Type B pancreatic cell (in vitro differentiated cells): ENCODE measurements around the gene BRD4. TPM values are rescaled to one million over a fixed set of nuclear protein-coding genes. Genes with fewer than 3 reads are reported as not detected.

Experiments used
- DNase-seq: peaks from one replicate; pipeline ENCODE4 v3.0.0; 2021; ENCODE audit warnings: mixed read lengths; ENCODE audit not compliant: unreplicated experiment; ENCODE audit errors: extremely low spot score
- H3K27ac Mint-ChIP-seq: 2 replicates; pipeline ENCODE4 v1.8.0; 2021; ENCODE audit warnings: mild to moderate bottlenecking, mixed read lengths
- H3K27me3 Mint-ChIP-seq: 2 replicates; pipeline ENCODE4 v1.8.0; 2021; ENCODE audit warnings: mixed read lengths
- H3K36me3 Mint-ChIP-seq: 2 replicates; pipeline ENCODE4 v1.8.0; 2021; ENCODE audit warnings: mixed read lengths
- H3K4me1 Mint-ChIP-seq: one replicate; pipeline ENCODE4 v1.8.0; 2021; ENCODE audit warnings: mixed read lengths; ENCODE audit not compliant: unreplicated experiment
- H3K4me3 Mint-ChIP-seq: 2 replicates; pipeline ENCODE4 v1.8.0; 2021; ENCODE audit warnings: mild to moderate bottlenecking, mixed read lengths
- H3K9me3 Mint-ChIP-seq: 2 replicates; pipeline ENCODE4 v1.8.0; 2021; ENCODE audit warnings: mixed read lengths
- total RNA-seq: library from RNA; stranded (reverse); gene quantifications from 2 replicates; pipeline ENCODE4 v1.2.1, GENCODE V29; 2021; ENCODE audit warnings: low replicate concordance
- TF ChIP-seq, protein P1 (sequence below): fragments of 200-600 bp; sonication (generic); conservative IDR thresholded peaks from 2 replicates; pipeline ENCODE4 v1.5.0; 2021; ENCODE audit warnings: antibody characterized with exemption, mild to moderate bottlenecking

Gene BRD4
- total RNA-seq, 1 donor from 2014 or later = 123 TPM

DNA sequence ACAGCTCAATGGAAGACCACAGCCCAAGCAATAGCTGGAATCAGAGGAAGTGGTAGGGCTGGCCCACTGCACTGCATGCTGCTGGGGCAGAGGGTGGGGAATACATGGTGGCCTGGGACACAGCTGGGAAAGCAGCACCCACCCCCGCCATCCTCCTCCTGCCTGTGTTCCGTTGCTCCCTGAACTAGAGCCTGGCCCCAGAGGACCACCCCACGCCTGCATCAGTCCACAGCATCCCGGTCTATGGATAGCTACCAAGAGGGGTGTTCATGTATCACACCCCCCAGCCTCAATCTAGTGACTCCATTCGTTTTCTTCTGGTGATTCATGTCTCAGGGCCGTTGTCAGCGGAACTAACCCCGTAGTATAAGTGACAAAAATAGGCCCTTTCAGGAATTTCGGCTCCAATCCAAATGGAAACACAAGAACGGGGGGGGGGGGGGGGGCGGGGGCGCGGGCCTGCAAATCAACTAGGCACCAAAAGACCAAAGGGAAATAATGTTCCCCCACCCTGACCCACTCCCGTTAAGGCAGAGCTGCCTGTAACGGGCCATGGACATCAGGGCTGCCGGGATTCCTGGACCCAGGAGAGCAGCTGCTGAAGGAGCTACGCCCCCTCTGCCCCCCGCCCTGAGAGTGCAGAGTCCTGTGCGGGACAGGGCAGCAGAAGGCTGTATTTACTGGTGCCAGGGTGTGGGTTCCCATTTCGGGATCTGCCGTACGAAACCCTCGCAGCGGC, 81.2 kb downstream of the BRD4 start:
- H3K4me1 Mint-ChIP-seq = peaks cover 9% of the 10 kb centered on the region
- TF ChIP-seq, protein P1, sequence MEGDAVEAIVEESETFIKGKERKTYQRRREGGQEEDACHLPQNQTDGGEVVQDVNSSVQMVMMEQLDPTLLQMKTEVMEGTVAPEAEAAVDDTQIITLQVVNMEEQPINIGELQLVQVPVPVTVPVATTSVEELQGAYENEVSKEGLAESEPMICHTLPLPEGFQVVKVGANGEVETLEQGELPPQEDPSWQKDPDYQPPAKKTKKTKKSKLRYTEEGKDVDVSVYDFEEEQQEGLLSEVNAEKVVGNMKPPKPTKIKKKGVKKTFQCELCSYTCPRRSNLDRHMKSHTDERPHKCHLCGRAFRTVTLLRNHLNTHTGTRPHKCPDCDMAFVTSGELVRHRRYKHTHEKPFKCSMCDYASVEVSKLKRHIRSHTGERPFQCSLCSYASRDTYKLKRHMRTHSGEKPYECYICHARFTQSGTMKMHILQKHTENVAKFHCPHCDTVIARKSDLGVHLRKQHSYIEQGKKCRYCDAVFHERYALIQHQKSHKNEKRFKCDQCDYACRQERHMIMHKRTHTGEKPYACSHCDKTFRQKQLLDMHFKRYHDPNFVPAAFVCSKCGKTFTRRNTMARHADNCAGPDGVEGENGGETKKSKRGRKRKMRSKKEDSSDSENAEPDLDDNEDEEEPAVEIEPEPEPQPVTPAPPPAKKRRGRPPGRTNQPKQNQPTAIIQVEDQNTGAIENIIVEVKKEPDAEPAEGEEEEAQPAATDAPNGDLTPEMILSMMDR = no peak
- DNase-seq = no peak
- H3K9me3 Mint-ChIP-seq = no peaks in the 10 kb centered on the region
- H3K27me3 Mint-ChIP-seq = no peaks in the 10 kb centered on the region
- H3K27ac Mint-ChIP-seq = peak overlapping the region; percentile 73
- H3K4me3 Mint-ChIP-seq = no peak overlapping the region
- peaks cover 14% of the 10 kb centered on the region for H3K36me3 Mint-ChIP-seq

DNA sequence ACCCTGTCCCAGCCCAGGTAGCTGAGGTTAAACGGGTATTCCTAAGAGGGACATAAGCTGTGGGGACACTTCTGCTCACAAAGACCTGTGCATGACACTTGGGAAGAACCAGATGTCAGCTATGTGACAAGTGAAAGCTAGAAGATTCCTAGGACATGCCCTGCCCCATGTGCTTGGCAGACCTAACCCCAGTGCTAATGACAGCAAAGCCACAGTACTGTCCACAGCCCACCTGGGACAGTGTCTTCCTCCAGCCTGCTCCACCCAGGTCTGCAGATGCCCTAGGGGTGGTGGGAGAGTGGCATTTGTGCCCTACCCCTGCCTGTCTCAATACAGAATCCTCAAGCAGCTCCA, 81.7 kb downstream of the BRD4 start:
- Mint-ChIP-seq H3K27ac (peak overlapping the region; percentile 73), H3K36me3 (peaks cover 14% of the 10 kb centered on the region), H3K4me1 (peaks cover 9% of the 10 kb centered on the region)

DNA sequence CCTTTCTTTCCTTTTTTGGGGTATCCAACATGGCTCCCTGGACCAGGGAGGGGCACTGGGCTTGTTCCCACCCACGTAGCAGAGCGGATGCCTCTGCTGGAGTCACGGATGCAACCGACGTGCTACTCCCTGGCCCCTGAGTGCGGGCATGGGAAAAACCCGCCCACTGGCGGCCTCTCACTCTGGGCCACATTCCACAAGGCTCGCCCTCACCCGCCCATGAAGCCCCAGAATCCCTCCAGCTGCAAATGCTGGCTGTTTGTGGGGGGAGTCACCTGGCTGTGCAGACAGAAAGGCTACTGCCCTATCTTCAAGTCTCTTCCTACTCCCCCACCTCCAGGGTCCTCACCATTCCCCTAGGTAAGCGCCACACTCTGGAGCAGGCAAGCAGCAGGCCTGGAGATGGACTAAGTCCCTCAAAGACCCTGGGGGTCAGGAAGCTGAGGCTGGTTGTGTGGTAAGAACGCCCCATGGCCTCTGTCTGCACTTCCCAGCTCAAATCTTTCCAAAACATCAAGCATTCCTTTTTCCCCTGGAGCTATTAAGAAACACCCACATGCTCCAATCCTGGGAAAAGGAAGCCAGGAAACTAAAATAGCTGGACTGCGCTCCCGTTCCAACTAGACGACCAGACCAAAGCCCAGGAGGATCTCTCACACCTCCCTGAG, 82.2 kb downstream of the BRD4 start:
- peak overlapping the region; percentile 73 for H3K27ac Mint-ChIP-seq
- no peaks in the 10 kb centered on the region for H3K27me3 Mint-ChIP-seq
- TF ChIP-seq, protein P1 = no peak
- no peak for DNase-seq
- peaks cover 14% of the 10 kb centered on the region for H3K36me3 Mint-ChIP-seq
- peaks cover 9% of the 10 kb centered on the region for H3K4me1 Mint-ChIP-seq
- H3K9me3 Mint-ChIP-seq = no peaks in the 10 kb centered on the region
- no peak overlapping the region for H3K4me3 Mint-ChIP-seq

More for the DNA sequence above, 81.7 kb downstream of the BRD4 start:
- TF ChIP-seq, protein P1 = no peak
- no peak overlapping the region for H3K4me3 Mint-ChIP-seq
- H3K27me3 Mint-ChIP-seq = no peaks in the 10 kb centered on the region
- no peaks in the 10 kb centered on the region for H3K9me3 Mint-ChIP-seq
- no peak for DNase-seq

DNA sequence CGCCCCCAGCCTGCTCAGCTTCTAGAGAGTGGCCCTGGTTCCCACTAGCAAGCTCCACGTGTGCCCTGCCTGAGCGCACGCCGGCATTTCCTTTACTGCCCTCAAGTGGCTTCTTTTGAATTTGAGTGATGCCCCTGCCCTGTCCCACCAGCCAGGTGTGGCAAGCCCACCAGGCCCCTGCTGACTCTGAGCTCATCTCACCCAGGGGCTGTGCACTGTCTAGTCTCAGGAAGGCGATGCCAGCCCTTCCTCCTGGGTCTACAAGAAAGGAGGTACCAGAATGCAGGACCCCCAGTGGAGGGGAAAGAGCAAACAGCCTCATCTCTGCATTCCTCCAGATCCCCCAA, 82.8 kb downstream of the BRD4 start:
- TF ChIP-seq, protein P1 = no peak
- DNase-seq = no peak
- Mint-ChIP-seq H3K9me3 (no peaks in the 10 kb centered on the region), H3K4me1 (peaks cover 9% of the 10 kb centered on the region), H3K36me3 (peaks cover 14% of the 10 kb centered on the region), H3K27me3 (no peaks in the 10 kb centered on the region), H3K4me3 (no peak overlapping the region), H3K27ac (peak overlapping the region; percentile 41)

DNA sequence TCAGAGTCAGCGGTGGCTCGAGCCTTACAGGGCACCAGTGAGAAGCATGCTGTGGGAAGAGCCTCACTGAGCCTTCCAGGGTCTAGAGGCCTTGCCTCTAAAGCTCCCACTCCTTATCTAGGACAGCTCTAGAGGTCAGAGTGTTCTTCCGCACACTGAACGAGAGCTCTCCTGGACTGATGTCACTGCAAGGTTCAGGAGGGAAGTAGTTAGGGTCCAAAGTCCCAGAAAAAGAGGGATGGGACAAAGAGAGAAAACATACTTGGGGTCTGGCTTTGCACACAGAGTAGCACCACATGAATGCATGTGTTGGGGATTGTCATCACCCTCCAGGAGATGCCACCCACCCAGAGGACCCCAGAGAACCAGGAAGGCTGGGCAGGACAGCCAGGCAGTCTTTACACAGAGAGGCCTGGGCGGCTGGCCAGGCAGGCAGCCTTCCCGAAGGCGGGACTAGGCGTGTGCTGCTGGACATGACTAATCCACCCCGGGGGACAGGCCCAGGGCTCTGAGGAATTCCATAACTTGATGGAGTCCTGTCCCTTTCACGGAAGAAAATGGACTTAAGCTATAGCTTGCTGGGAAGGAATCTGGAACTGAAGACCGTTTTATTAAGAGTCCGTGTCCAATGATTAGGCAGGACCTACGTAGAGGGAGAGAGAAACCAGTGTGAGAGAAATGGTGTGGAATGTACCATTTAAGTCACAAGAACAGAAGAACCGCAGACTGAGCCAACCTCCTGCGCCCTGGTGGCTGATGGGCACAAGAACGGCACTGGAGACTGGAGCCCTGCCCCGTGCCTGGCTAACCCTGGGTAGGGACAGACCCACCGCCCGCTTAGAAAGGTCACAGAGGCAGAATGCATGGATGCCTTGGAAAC, 83.5 kb downstream of the BRD4 start:
- H3K27me3 Mint-ChIP-seq = no peaks in the 10 kb centered on the region
- no peak for DNase-seq
- peak overlapping the region; percentile 68 for H3K4me3 Mint-ChIP-seq
- H3K4me1 Mint-ChIP-seq = peaks cover 9% of the 10 kb centered on the region
- peak overlapping the region; percentile 82 for H3K27ac Mint-ChIP-seq
- TF ChIP-seq, protein P1 = no peak
- peaks cover 14% of the 10 kb centered on the region for H3K36me3 Mint-ChIP-seq
- no peaks in the 10 kb centered on the region for H3K9me3 Mint-ChIP-seq
